GM12891 (cell line): ENCODE results near the gene INTS6.

Experiments
- PAX5 ChIP-seq: IDR thresholded peaks from 2 replicates; pipeline ENCODE4 v1.6.1; 2011; ENCODE audit warnings: low read length, moderate library complexity, mild to moderate bottlenecking; ENCODE audit not compliant: insufficient read depth, severe bottlenecking
- POLR2A ChIP-seq: IDR thresholded peaks from 2 replicates; pipeline ENCODE4 v1.6.1; 2011; ENCODE audit warnings: low read depth, low read length, control low read depth
- POLR2AphosphoS5 ChIP-seq: IDR thresholded peaks from 2 replicates; pipeline ENCODE4 v1.6.1; 2011; ENCODE audit warnings: low read depth, low read length, control low read depth
- SPI1 ChIP-seq: IDR thresholded peaks from 2 replicates; pipeline ENCODE4 v1.6.1; 2011; ENCODE audit warnings: low read depth, low read length, control low read depth
- TAF1 ChIP-seq: IDR thresholded peaks from 2 replicates; pipeline ENCODE4 v1.6.1; 2011; ENCODE audit warnings: low read depth, low read length, control low read depth

DNA sequence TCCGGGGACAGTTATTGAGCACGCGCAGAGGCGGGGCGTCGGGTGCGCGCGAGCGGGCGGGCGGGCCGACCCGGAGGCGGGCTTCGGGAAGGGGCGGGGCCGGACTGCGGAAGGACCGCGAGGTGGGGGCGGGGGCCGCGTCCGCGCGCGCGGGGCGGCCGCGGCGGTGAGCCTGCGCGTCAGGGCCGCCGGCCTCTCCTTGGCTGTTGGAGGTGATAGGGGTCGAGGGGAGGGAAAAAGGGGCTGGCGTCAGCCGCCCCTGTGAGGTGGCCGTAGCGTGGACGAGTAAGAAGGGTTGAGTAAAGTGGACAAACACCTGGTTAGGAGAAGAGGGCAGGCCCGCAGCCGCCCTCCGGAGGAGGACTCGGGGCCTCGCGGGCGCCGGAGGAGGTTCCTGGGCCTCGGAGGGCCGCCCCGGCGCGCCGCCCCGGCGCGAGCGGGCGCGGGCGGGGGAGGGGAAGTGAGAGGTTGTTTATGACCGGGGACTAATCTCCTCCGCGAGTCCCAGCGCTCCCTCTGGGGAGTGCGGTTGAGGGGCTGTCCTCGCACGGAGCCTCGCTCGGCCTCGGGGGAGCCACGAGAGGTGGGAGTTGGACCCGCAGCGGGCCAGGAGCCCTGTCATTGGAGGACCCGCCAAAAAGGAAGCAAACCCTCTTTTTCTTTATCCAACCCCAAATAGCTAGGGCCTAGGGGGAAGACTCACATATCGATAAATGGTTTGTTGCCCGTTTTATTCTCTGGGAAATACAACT is 547 bp upstream of the INTS6 start:
- no peak for TF ChIP-seq POLR2A
- no peak for TF ChIP-seq PAX5
- TF ChIP-seq SPI1, result peak; percentile 51; the same call in 1 of the 2 replicates
- TF ChIP-seq TAF1, result peak; percentile 59; the same call in 1 of the 2 replicates
- peak; percentile 54; the same call in 1 of the 2 replicates for TF ChIP-seq POLR2AphosphoS5
